GM23338 (cell line): Measurements from ENCODE around the gene ORC3. TPM values are rescaled to one million over a fixed set of nuclear protein-coding genes. Genes with fewer than 3 reads are reported as not detected.
"Not testable (repeated sequence)": the region's sequence is repeated elsewhere in the genome, so short reads cannot be mapped to it uniquely, and the experiment has no call there.

ENCODE experiments used
- ATAC-seq: fragments of 200-7000 bp; cut with Tn5 transposase; 3 replicates; pipeline ENCODE4 v1.9.1; 2020
- DNase-seq: peaks from one replicate; pipeline ENCODE4 v3.0.0-alpha.2; 2015; ENCODE audit warnings: low spot score
- H2AFZ ChIP-seq: fragments of 200-600 bp; sonication (generic); 2 replicates; pipeline ENCODE4 v1.8.0; 2016; ENCODE audit warnings: antibody characterized with exemption, mild to moderate bottlenecking, moderate library complexity
- H3F3A ChIP-seq: fragments of 200-600 bp; sonication (generic); replicated peaks from 2 replicates; pipeline ENCODE4 v1.8.0; 2017; ENCODE audit warnings: antibody characterized with exemption, mixed run types, low read depth
- H3K27ac ChIP-seq: fragments of 200-600 bp; sonication (generic); 2 replicates; pipeline ENCODE4 v1.6.1; 2016; ENCODE audit warnings: low read depth
- H3K27me3 ChIP-seq: fragments of 200-600 bp; sonication (generic); 2 replicates; pipeline ENCODE4 v1.8.0; 2016; ENCODE audit warnings: mild to moderate bottlenecking, mixed run types, moderate library complexity; ENCODE audit not compliant: insufficient read depth
- H3K36me3 ChIP-seq: fragments of 200-600 bp; sonication (generic); 2 replicates; pipeline ENCODE4 v1.8.0; 2016; ENCODE audit warnings: mild to moderate bottlenecking; ENCODE audit not compliant: insufficient read depth
- H3K4me1 ChIP-seq: fragments of 200-600 bp; sonication (generic); 2 replicates; pipeline ENCODE4 v1.8.0; 2016; ENCODE audit warnings: mild to moderate bottlenecking, moderate library complexity; ENCODE audit not compliant: insufficient read depth
- H3K4me2 ChIP-seq: fragments of 200-600 bp; sonication (generic); 2 replicates; pipeline ENCODE4 v1.7.1; 2017; ENCODE audit warnings: mixed run types
- H3K4me3 ChIP-seq: fragments of 200-600 bp; sonication (generic); 2 replicates; pipeline ENCODE4 v1.6.1; 2016; ENCODE audit warnings: mixed run types
- H3K79me2 ChIP-seq: fragments of 200-600 bp; sonication (generic); replicated peaks from 2 replicates; pipeline ENCODE4 v1.8.0; 2017; ENCODE audit warnings: mild to moderate bottlenecking; ENCODE audit not compliant: insufficient read depth
- H3K9me2 ChIP-seq: fragments of 200-600 bp; sonication (generic); 2 replicates; pipeline ENCODE4 v1.8.0; 2017; ENCODE audit not compliant: insufficient read depth
- H4K20me1 ChIP-seq: fragments of 200-600 bp; sonication (generic); replicated peaks from 2 replicates; pipeline ENCODE4 v1.8.0; 2017; ENCODE audit warnings: mild to moderate bottlenecking; ENCODE audit not compliant: insufficient read depth
- H3K27ac Mint-ChIP-seq: 2 replicates; pipeline ENCODE4 v1.8.0; 2020; ENCODE audit warnings: inconsistent platforms, mild to moderate bottlenecking, moderate library complexity, mixed read lengths
- H3K27me3 Mint-ChIP-seq: 3 replicates; pipeline ENCODE4 v1.8.0; 2022; ENCODE audit warnings: low read depth, mild to moderate bottlenecking, moderate library complexity, mixed read lengths, inconsistent platforms; ENCODE audit not compliant: insufficient read depth, poor library complexity
- H3K36me3 Mint-ChIP-seq: 3 replicates; pipeline ENCODE4 v1.8.0; 2021; ENCODE audit warnings: low read depth, mild to moderate bottlenecking, inconsistent platforms, moderate library complexity, mixed read lengths
- H3K4me1 Mint-ChIP-seq: 3 replicates; pipeline ENCODE4 v1.8.0; 2020; ENCODE audit warnings: mild to moderate bottlenecking, inconsistent platforms, mixed read lengths
- H3K4me3 Mint-ChIP-seq: 3 replicates; pipeline ENCODE4 v1.8.0; 2021; ENCODE audit warnings: moderate library complexity, mild to moderate bottlenecking, inconsistent platforms, mixed read lengths
- H3K9me3 Mint-ChIP-seq: 3 replicates; pipeline ENCODE4 v1.8.0; 2020; ENCODE audit warnings: moderate library complexity, mild to moderate bottlenecking, inconsistent platforms, mixed read lengths
- EZH2phosphoT487 ChIP-seq: fragments of 200-600 bp; sonication (generic); IDR thresholded peaks from one replicate; pipeline ENCODE4 v1.8.1; 2018; ENCODE audit warnings: antibody characterized with exemption; ENCODE audit not compliant: unreplicated experiment
- JUNB ChIP-seq: IDR thresholded peaks from one replicate; pipeline ENCODE4 v1.6.1; 2016; ENCODE audit warnings: antibody characterized with exemption; ENCODE audit not compliant: unreplicated experiment
- STAT1 ChIP-seq: IDR thresholded peaks from one replicate; pipeline ENCODE4 v1.6.1; 2016; ENCODE audit warnings: antibody characterized with exemption; ENCODE audit not compliant: unreplicated experiment
- polyA plus RNA-seq: library from polyadenylated mRNA; unstranded; fragments of >200 nt; fragmentation: Nextera tagmentation; extraction: Ambion mirVana; gene quantifications from 2 replicates; pipeline ENCODE4 v1.2.1, GENCODE V29; 2016
- total RNA-seq: library from RNA; depleted of rRNA; stranded (reverse); fragments of >200 nt; shearing (Covaris generic); gene quantifications from 2 replicates; pipeline ENCODE4 v1.2.3, GENCODE V29; 2014
- TF ChIP-seq, protein P1 (sequence below): IDR thresholded peaks from one replicate; pipeline ENCODE4 v1.6.1; 2018; ENCODE audit warnings: antibody characterized with exemption; ENCODE audit not compliant: unreplicated experiment

ORC3 gene
- total and polyA plus RNA-seq, 2 experiments from 2014 or later, result 53.1 to 78.4 TPM

DNA sequence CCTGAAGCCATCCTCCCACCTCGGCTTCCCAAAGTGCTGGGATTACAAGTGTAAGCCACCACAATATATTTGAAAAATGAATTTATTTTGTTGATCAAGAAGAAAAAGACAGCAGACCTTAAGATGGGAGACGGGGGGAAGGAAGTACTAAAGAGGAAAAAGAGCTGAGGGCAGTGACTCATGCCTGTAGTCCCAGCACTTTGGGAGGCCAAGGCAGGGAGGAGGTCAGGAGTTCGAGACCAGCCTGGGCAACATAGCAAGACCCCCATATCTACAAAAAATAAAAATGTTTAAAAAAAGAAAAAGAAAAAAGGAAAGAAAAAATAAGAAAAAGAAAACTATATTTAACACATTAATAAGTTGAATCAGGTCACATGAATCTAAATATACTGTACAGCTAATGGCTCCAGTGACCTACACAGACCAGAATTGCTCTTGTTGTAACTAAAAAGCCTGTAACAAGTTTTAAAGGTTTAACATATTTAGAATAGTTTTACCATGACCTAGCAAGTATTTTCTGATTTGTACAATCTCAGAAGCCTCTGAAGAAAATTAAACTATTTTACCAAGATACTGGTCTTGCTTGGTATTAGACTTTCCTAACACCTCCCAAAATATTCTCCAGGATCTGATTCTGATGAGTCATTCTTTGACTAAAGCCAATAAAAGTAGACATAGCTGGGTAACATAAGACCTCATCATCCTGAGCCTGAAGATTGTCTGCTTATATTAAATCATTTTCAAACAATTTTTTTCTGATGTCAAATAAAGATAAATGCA lies 116.4 kb downstream of the ORC3 start:
- DNase-seq, result no peak
- Histone ChIP-seq H3K27ac (no peak overlapping the region), H3K4me2 (no peak overlapping the region), H4K20me1 (no peaks in the 10 kb centered on the region), H2AFZ (no peak overlapping the region), H3F3A (no peaks in the 10 kb centered on the region; the same call in 1 of the 2 replicates), H3K79me2 (peaks cover 6% of the 10 kb centered on the region), H3K36me3 (no peaks in the 10 kb centered on the region), H3K27me3 (no peaks in the 10 kb centered on the region), H3K4me1 (no peaks in the 10 kb centered on the region; the same call in 1 of the 2 replicates), H3K4me3 (no peak overlapping the region), H3K9me2 (no peaks in the 10 kb centered on the region)
- ATAC-seq, result no peak
- TF ChIP-seq EZH2phosphoT487, result no peak
- TF ChIP-seq, protein P1, sequence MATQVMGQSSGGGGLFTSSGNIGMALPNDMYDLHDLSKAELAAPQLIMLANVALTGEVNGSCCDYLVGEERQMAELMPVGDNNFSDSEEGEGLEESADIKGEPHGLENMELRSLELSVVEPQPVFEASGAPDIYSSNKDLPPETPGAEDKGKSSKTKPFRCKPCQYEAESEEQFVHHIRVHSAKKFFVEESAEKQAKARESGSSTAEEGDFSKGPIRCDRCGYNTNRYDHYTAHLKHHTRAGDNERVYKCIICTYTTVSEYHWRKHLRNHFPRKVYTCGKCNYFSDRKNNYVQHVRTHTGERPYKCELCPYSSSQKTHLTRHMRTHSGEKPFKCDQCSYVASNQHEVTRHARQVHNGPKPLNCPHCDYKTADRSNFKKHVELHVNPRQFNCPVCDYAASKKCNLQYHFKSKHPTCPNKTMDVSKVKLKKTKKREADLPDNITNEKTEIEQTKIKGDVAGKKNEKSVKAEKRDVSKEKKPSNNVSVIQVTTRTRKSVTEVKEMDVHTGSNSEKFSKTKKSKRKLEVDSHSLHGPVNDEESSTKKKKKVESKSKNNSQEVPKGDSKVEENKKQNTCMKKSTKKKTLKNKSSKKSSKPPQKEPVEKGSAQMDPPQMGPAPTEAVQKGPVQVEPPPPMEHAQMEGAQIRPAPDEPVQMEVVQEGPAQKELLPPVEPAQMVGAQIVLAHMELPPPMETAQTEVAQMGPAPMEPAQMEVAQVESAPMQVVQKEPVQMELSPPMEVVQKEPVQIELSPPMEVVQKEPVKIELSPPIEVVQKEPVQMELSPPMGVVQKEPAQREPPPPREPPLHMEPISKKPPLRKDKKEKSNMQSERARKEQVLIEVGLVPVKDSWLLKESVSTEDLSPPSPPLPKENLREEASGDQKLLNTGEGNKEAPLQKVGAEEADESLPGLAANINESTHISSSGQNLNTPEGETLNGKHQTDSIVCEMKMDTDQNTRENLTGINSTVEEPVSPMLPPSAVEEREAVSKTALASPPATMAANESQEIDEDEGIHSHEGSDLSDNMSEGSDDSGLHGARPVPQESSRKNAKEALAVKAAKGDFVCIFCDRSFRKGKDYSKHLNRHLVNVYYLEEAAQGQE, result no peak
- no peak for TF ChIP-seq JUNB
- TF ChIP-seq STAT1, result no peak
- Mint-ChIP-seq H3K36me3 (no peaks in the 10 kb centered on the region), H3K4me1 (peaks cover 2% of the 10 kb centered on the region; the same call in 2 of the 3 replicates), H3K27me3 (peaks cover 9% of the 10 kb centered on the region), H3K9me3 (0 out of 3 replicates have a peak, but pooled peaks cover 3% of the 10 kb centered on the region), H3K27ac (no peak overlapping the region; the same call in 1 of the 2 replicates), H3K4me3 (no peak overlapping the region)

DNA sequence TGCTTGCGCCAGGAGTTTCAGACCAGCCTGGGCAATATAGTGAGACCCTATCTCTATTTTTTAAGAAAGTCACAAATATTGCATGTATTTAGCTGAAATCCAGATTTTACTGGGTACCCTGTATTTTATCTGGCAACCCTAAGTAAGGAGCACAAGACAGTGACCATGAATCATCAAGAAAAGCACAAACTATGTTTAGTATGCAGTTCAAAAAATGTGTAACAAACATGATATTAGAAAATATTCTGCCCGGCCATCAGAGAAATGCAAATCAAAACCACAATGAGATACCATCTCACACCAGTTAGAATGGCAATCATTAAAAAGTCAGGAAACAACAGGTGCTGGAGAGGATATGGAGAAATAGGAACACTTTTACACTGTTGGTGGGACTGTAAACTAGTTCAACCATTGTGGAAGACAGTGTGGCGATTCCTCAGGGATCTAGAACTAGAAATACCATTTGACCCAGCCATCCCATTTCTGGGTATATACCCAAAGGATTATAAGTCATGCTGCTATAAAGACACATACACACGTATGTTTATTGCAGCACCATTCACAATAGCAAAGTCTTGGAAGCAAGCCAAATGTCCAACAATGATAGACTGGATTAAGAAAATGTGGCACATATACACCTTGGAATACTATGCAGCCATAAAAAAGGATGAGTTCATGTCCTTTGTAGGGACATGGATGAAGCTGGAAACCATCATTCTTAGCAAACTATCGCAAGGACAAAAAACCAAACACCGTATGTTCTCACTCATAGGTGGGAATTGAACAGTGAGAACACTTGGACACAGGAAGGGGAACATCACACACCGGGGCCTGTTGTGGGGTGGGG lies 118.9 kb downstream of the ORC3 start:
- not testable (repeated sequence) for DNase-seq, H3K9me3 Mint-ChIP-seq, H3K27me3 ChIP-seq, H3K4me3 Mint-ChIP-seq, H3K36me3 ChIP-seq, H3K9me2 ChIP-seq, H3F3A ChIP-seq, H3K4me3 ChIP-seq, ATAC-seq, H3K79me2 ChIP-seq, H3K4me2 ChIP-seq, H3K36me3 Mint-ChIP-seq, H4K20me1 ChIP-seq, H3K27me3 Mint-ChIP-seq, H3K27ac Mint-ChIP-seq, H3K4me1 Mint-ChIP-seq, H3K27ac ChIP-seq, H3K4me1 ChIP-seq, H2AFZ ChIP-seq
